Measurements from ENCODE around the gene ZDHHC21. TPM values are rescaled to one million over a fixed set of nuclear protein-coding genes. Genes with fewer than 3 reads are reported as not detected.

The ZDHHC21 gene
- total RNA-seq, 1 donor from 2014 or later = 22.5 TPM

DNA sequence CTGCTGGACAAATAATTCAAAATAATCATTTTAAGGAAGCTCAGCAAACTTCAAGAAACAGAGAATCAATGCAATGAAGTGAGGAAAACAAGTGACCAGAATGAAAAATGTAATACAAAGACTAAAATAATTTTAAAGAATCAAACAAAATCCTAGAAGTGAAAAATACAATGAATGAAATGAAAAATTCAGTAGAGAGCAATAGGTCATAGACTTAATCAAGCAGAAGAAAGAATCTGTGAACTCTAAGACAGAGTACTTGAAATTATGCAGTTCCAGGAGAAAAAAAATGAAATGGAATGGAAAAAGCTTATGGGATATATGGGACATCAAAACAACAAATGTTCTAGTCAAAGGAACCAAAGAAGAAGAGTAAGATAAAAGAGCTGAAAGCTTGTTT, 11.8 kb upstream of the ZDHHC21 start:
- H3K27me3 ChIP-seq = no peaks in the 10 kb centered on the region
- no peak overlapping the region for H2AFZ ChIP-seq (replicated peaks)
- Mint-ChIP-seq H3K27ac (no peak overlapping the region), H3K9me3 (peaks cover 10% of the 10 kb centered on the region), H3K4me3 (no peak overlapping the region), H3K27me3 (ENCODE audit: insufficient read depth, low read depth) (no peaks in the 10 kb centered on the region), H3K4me1 (no peaks in the 10 kb centered on the region), H3K36me3 (peaks cover 10% of the 10 kb centered on the region)
- no peaks in the 10 kb centered on the region for H3K79me2 ChIP-seq (ENCODE audit: low read depth)
- H3K4me3 ChIP-seq = no peak overlapping the region
- no peaks in the 10 kb centered on the region for H3K9me3 ChIP-seq (ENCODE audit: low read depth)
- no peaks in the 10 kb centered on the region for H3F3A ChIP-seq (ENCODE audit: low read depth)
- no peak for TF ChIP-seq EZH2 (IDR thresholded peaks at IDR 0.05)
- TF ChIP-seq, protein P1, sequence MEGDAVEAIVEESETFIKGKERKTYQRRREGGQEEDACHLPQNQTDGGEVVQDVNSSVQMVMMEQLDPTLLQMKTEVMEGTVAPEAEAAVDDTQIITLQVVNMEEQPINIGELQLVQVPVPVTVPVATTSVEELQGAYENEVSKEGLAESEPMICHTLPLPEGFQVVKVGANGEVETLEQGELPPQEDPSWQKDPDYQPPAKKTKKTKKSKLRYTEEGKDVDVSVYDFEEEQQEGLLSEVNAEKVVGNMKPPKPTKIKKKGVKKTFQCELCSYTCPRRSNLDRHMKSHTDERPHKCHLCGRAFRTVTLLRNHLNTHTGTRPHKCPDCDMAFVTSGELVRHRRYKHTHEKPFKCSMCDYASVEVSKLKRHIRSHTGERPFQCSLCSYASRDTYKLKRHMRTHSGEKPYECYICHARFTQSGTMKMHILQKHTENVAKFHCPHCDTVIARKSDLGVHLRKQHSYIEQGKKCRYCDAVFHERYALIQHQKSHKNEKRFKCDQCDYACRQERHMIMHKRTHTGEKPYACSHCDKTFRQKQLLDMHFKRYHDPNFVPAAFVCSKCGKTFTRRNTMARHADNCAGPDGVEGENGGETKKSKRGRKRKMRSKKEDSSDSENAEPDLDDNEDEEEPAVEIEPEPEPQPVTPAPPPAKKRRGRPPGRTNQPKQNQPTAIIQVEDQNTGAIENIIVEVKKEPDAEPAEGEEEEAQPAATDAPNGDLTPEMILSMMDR (IDR thresholded peaks at IDR 0.05) = no peak
- TF ChIP-seq EZH2phosphoT487 (IDR thresholded peaks at IDR 0.05) = no peak
- DNase-seq (ENCODE audit: low spot score) = no peak
- no peaks in the 10 kb centered on the region for H4K20me1 ChIP-seq (ENCODE audit: low read depth)
- H3K9ac ChIP-seq = no peak overlapping the region
- no peaks in the 10 kb centered on the region for H3K36me3 ChIP-seq
- no peak overlapping the region for H3K4me2 ChIP-seq
- H3K27ac ChIP-seq = no peak overlapping the region
- no peaks in the 10 kb centered on the region for H3K4me1 ChIP-seq

DNA sequence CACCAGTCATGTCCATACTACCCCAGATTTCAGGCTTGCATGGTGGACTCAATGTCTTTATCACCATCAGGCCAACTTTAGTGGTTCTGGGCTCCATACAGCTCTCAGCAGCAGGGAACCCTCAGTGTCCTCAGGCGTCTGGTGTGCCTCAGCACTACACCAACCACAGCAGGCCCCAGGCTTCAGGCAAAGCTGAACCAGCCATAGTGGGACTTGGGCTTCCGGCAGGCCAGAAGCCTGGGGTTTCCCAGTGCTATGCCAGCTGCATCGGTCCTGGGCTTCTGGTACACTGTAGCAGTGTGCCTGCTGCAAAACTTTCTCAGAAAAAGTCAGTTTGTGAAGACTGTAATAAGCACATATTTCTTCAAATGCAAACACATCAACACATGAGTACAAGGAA, 11.0 kb upstream of the ZDHHC21 start:
- Histone ChIP-seq H3K9me3 (ENCODE audit: low read depth) (no peaks in the 10 kb centered on the region), H3K4me1 (no peaks in the 10 kb centered on the region), H3K27me3 (no peaks in the 10 kb centered on the region), H4K20me1 (ENCODE audit: low read depth) (no peaks in the 10 kb centered on the region), H3F3A (ENCODE audit: low read depth) (no peaks in the 10 kb centered on the region), H3K79me2 (ENCODE audit: low read depth) (no peaks in the 10 kb centered on the region), H2AFZ (replicated peaks) (no peak overlapping the region), H3K27ac (no peak overlapping the region), H3K4me3 (no peak overlapping the region), H3K4me2 (no peak overlapping the region), H3K36me3 (no peaks in the 10 kb centered on the region), H3K9ac (no peak overlapping the region)
- H3K9me3 Mint-ChIP-seq = peaks cover 10% of the 10 kb centered on the region
- H3K4me3 Mint-ChIP-seq = no peak overlapping the region
- TF ChIP-seq, protein P1 (IDR thresholded peaks at IDR 0.05) = no peak
- TF ChIP-seq EZH2phosphoT487 (IDR thresholded peaks at IDR 0.05) = no peak
- no peak for TF ChIP-seq EZH2 (IDR thresholded peaks at IDR 0.05)
- H3K4me1 Mint-ChIP-seq = no peaks in the 10 kb centered on the region
- H3K27me3 Mint-ChIP-seq (ENCODE audit: insufficient read depth, low read depth) = no peaks in the 10 kb centered on the region
- no peak overlapping the region for H3K27ac Mint-ChIP-seq
- peaks cover 10% of the 10 kb centered on the region for H3K36me3 Mint-ChIP-seq
- no peak for DNase-seq (ENCODE audit: low spot score)

- Histone ChIP-seq H3K4me2 (no peak overlapping the region), H3K9ac (no peak overlapping the region), H3K4me3 (no peak overlapping the region), H3K27me3 (no peaks in the 10 kb centered on the region), H3K79me2 (ENCODE audit: low read depth) (no peaks in the 10 kb centered on the region), H3K27ac (no peak overlapping the region), H3F3A (ENCODE audit: low read depth) (no peaks in the 10 kb centered on the region), H4K20me1 (ENCODE audit: low read depth) (no peaks in the 10 kb centered on the region), H3K9me3 (ENCODE audit: low read depth) (no peaks in the 10 kb centered on the region), H3K36me3 (no peaks in the 10 kb centered on the region), H2AFZ (replicated peaks) (no peak overlapping the region), H3K4me1 (no peaks in the 10 kb centered on the region)
- Mint-ChIP-seq H3K27ac (no peak overlapping the region), H3K36me3 (peaks cover 6% of the 10 kb centered on the region), H3K4me3 (no peak overlapping the region), H3K9me3 (peaks cover 8% of the 10 kb centered on the region), H3K4me1 (no peaks in the 10 kb centered on the region), H3K27me3 (ENCODE audit: insufficient read depth, low read depth) (no peaks in the 10 kb centered on the region)
- no peak for DNase-seq (ENCODE audit: low spot score)
- TF ChIP-seq EZH2 (IDR thresholded peaks at IDR 0.05) (no peak), EZH2phosphoT487 (IDR thresholded peaks at IDR 0.05) (no peak)
- TF ChIP-seq, protein P1 (IDR thresholded peaks at IDR 0.05) = no peak
These were observed 9.0 kb upstream of the ZDHHC21 start for GRCh38 chr9:14702200-14702720.
